ENCODE data around the gene TECPR2.

The TECPR2 gene

DNA sequence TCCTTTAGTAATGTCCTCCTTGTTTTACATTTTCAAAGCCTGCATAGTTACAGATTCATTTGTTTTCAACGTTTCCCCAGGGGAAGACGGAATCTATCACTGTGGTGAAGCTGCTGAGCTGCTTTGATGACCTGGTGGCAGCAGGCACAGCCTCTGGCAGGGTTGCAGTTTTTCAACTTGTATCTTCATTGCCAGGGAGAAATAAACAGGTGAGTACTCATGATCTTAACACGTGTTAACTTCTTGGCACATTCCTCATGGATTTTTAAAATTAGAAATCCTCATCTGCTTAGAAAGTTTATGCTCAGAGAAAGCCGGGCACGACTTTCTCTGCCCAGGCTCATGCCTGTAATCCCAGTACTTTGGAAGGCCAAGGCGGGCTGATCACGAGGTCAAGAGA, 44.5 kb downstream of the TECPR2 start:
- TF ChIP-seq FOXP2 (optimal IDR thresholded peaks at IDR 0.05; ENCODE audit: borderline replicate concordance, extremely low read depth, extremely low read length, insufficient read depth) (no peak), TAF1 (IDR thresholded peaks at IDR 0.05; ENCODE audit: borderline replicate concordance, insufficient read depth, low read length) (no peak)

DNA sequence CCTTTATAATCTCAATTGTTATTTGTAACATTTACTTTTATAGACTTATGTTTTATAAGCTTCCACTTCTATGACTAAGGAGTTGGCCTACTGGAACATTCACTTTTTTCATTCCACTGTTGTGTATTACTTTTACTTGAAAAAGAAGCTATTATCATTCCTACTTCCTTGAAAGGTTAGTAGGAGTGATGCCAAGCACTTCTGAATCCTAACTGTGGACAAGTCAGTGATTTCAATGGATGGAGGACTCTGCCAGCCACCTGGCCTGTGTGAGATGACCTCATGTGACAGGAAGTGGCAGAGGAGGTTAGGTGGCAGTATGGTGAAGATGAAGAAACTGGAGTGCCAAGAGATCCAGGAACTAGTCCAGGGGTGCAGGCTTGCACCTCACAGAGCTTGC, 46.0 kb downstream of the TECPR2 start:
- TF ChIP-seq, protein P1, sequence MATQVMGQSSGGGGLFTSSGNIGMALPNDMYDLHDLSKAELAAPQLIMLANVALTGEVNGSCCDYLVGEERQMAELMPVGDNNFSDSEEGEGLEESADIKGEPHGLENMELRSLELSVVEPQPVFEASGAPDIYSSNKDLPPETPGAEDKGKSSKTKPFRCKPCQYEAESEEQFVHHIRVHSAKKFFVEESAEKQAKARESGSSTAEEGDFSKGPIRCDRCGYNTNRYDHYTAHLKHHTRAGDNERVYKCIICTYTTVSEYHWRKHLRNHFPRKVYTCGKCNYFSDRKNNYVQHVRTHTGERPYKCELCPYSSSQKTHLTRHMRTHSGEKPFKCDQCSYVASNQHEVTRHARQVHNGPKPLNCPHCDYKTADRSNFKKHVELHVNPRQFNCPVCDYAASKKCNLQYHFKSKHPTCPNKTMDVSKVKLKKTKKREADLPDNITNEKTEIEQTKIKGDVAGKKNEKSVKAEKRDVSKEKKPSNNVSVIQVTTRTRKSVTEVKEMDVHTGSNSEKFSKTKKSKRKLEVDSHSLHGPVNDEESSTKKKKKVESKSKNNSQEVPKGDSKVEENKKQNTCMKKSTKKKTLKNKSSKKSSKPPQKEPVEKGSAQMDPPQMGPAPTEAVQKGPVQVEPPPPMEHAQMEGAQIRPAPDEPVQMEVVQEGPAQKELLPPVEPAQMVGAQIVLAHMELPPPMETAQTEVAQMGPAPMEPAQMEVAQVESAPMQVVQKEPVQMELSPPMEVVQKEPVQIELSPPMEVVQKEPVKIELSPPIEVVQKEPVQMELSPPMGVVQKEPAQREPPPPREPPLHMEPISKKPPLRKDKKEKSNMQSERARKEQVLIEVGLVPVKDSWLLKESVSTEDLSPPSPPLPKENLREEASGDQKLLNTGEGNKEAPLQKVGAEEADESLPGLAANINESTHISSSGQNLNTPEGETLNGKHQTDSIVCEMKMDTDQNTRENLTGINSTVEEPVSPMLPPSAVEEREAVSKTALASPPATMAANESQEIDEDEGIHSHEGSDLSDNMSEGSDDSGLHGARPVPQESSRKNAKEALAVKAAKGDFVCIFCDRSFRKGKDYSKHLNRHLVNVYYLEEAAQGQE (IDR thresholded peaks at IDR 0.05; ENCODE audit: insufficient read depth in 1 of 2, low read depth in 2 of 2, low read length in 2 of 2) = no peak
- TF ChIP-seq FOXP2 (optimal IDR thresholded peaks at IDR 0.05; ENCODE audit: borderline replicate concordance, extremely low read depth, extremely low read length, insufficient read depth) = no peak
- no peak for TF ChIP-seq SIN3A (IDR thresholded peaks at IDR 0.05; ENCODE audit: borderline replicate concordance, insufficient read depth, low read length)
- no peak for TF ChIP-seq POLR2AphosphoS5 (IDR thresholded peaks at IDR 0.05; ENCODE audit: low read depth, low read length)
- TF ChIP-seq TAF1 (IDR thresholded peaks at IDR 0.05; ENCODE audit: borderline replicate concordance, insufficient read depth, low read length) = no peak

DNA sequence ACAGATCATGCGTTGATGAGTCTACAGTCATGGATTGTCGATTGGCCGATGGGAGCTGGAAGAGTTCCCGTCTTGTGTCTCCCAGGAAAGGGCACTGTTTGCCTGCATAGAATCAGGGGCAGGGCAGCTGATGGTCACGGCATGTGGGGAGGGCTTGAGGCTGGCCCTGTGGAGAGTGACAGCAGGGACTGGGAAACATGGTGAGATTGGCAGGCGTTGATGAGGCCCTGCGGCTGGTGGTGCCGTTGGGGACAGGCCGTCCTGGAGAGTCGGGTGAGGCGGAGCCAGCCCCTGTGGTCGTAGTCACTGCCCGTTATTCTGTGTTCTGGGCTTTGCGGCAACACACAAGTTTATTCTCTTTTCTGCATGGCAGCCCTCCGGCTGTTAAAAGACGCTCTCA, 52.9 kb downstream of the TECPR2 start:
- TF ChIP-seq POLR2AphosphoS5 (IDR thresholded peaks at IDR 0.05; ENCODE audit: low read depth, low read length) (no peak), TAF1 (IDR thresholded peaks at IDR 0.05; ENCODE audit: borderline replicate concordance, insufficient read depth, low read length) (no peak), FOXP2 (optimal IDR thresholded peaks at IDR 0.05; ENCODE audit: borderline replicate concordance, extremely low read depth, extremely low read length, insufficient read depth) (no peak), SIN3A (IDR thresholded peaks at IDR 0.05; ENCODE audit: borderline replicate concordance, insufficient read depth, low read length) (no peak)
- TF ChIP-seq, protein P1 (IDR thresholded peaks at IDR 0.05; ENCODE audit: insufficient read depth in 1 of 2, low read depth in 2 of 2, low read length in 2 of 2) = no peak

GRCh38 chr14:102417001-102417431, 54.3 kb downstream of the TECPR2 start:
- TF ChIP-seq POLR2AphosphoS5 (IDR thresholded peaks at IDR 0.05; ENCODE audit: low read depth, low read length) (no peak), FOXP2 (optimal IDR thresholded peaks at IDR 0.05; ENCODE audit: borderline replicate concordance, extremely low read depth, extremely low read length, insufficient read depth) (no peak), TAF1 (IDR thresholded peaks at IDR 0.05; ENCODE audit: borderline replicate concordance, insufficient read depth, low read length) (no peak), SIN3A (IDR thresholded peaks at IDR 0.05; ENCODE audit: borderline replicate concordance, insufficient read depth, low read length) (no peak)
- TF ChIP-seq, protein P1 (IDR thresholded peaks at IDR 0.05; ENCODE audit: insufficient read depth in 1 of 2, low read depth in 2 of 2, low read length in 2 of 2) = no peak

DNA sequence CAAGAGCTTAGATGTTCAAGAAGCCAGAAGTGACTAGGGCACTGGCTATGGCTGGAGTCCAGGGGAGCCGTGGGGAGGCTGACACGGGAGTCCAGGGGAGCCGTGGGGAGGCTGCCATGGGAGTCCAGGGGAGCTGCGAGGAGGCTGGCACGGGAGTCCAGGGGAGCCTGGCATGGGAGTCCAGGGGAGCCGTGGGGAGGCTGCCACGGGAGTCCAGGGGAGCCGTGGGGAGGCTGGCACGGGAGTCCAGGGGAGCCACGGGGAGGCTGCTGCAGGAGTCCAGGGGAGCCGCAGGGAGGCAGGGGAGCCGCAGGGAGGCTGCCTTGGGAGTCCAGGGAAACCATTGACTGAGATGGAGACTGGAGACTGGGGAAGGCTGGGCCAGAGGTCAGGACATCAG, 54.9 kb downstream of the TECPR2 start:
- TF ChIP-seq TAF1 (IDR thresholded peaks at IDR 0.05; ENCODE audit: borderline replicate concordance, insufficient read depth, low read length) (no peak), SIN3A (IDR thresholded peaks at IDR 0.05; ENCODE audit: borderline replicate concordance, insufficient read depth, low read length) (no peak), POLR2AphosphoS5 (IDR thresholded peaks at IDR 0.05; ENCODE audit: low read depth, low read length) (no peak), FOXP2 (optimal IDR thresholded peaks at IDR 0.05; ENCODE audit: borderline replicate concordance, extremely low read depth, extremely low read length, insufficient read depth) (no peak)
- TF ChIP-seq, protein P1 (IDR thresholded peaks at IDR 0.05; ENCODE audit: insufficient read depth in 1 of 2, low read depth in 2 of 2, low read length in 2 of 2) = no peak
